ENCODE data around the gene DPM3. TPM values are rescaled to one million over a fixed set of nuclear protein-coding genes. Genes with fewer than 3 reads are reported as not detected.

Gene DPM3
- total and polyA plus RNA-seq, 2 of the 13 experiments (the other 11 are each of a cell fraction or from before 2014, with no cell fraction given) = 23.2 to 53.4 TPM

DNA sequence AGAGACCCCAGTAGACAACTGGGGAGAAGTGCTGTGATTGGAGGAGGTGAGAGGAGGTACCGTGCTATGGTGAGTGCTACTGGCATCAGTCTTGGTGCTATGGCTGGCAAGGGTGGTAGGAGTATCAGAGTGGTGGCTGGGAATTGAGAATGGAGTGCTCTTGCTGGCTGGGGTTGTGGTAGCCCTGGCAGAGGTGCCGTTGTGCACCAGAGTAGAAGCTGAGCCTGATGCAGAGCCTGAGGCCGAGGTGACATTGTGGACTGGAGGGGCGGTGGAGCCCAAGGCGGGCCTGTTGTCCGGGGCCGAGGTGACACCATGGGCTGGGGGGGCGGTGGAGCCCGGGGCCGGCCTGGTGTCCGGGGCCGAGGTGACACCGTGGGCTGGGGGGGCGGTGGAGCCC lies 47.9 kb upstream of the DPM3 start:
- TF ChIP-seq SP1 (IDR thresholded peaks at IDR 0.05) (no peak), SP1 (CRISPR knock-in tag; IDR thresholded peaks at IDR 0.05) (no peak), TSC22D2 (CRISPR knock-in tag; IDR thresholded peaks at IDR 0.05; ENCODE audit: borderline replicate concordance) (no peak), SALL2 (CRISPR knock-in tag; IDR thresholded peaks at IDR 0.05) (no peak), ZNF512 (CRISPR knock-in tag; IDR thresholded peaks at IDR 0.05) (no peak), ZNF605 (CRISPR knock-in tag; IDR thresholded peaks at IDR 0.05) (no peak), ZNF879 (CRISPR knock-in tag; IDR thresholded peaks at IDR 0.05) (no peak), MEIS2 (CRISPR knock-in tag; IDR thresholded peaks at IDR 0.05) (no peak), ZFY (CRISPR knock-in tag; IDR thresholded peaks at IDR 0.05) (no peak), ATF7 (IDR thresholded peaks at IDR 0.05) (no peak), ATF7 (CRISPR knock-in tag; IDR thresholded peaks at IDR 0.05) (no peak), RXRA (CRISPR knock-in tag; IDR thresholded peaks at IDR 0.05) (no peak), FLYWCH1 (CRISPR knock-in tag; IDR thresholded peaks at IDR 0.05) (no peak), ZBED4 (CRISPR knock-in tag; IDR thresholded peaks at IDR 0.05; ENCODE audit: borderline replicate concordance) (no peak), ADNP (CRISPR knock-in tag; IDR thresholded peaks at IDR 0.05) (no peak), SP5 (CRISPR knock-in tag; IDR thresholded peaks at IDR 0.05; ENCODE audit: borderline replicate concordance, low read depth) (no peak), HDAC1 (CRISPR knock-in tag; IDR thresholded peaks at IDR 0.05) (no peak), ZNF234 (CRISPR knock-in tag; conservative IDR thresholded peaks at IDR 0.05) (no peak), MAF1 (CRISPR knock-in tag; IDR thresholded peaks at IDR 0.05; ENCODE audit: borderline replicate concordance) (no peak), DRAP1 (CRISPR knock-in tag; IDR thresholded peaks at IDR 0.05) (no peak), XBP1 (CRISPR knock-in tag; IDR thresholded peaks at IDR 0.05) (no peak)
- TF ChIP-seq, protein P1, sequence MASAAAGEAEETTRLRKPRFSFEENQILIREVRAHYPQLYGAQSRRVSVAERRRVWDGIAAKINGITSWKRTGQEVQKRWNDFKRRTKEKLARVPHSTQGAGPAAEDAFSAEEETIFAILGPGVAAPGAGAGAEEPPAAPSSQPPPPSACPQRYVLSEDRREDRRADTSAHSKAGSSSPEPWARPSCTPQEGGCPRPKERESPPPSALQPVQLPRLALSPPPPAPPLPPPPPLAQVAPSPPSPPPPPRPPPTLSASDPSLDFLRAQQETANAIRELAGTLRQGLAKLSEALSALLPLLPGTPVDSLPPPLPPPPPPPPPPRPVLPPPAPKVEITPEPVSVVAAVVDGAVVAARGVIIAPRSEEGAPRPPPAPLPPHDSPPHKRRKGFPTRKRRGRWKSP (CRISPR knock-in tag; IDR thresholded peaks at IDR 0.05) = no peak
- FAIRE-seq = no peak

More for the DNA sequence above, 47.9 kb upstream of the DPM3 start:
- WGBS (ENCODE audit: low lambda C conversion rate) = 51% methylated on average over 7 of the region's 14 CpGs
- DNase-seq (ENCODE audit: low spot score) = no peak
- Histone ChIP-seq H3K9ac (ENCODE audit: insufficient read depth, low read depth, low read length) (no peak overlapping the region), H4K20me1 (ENCODE audit: insufficient read depth, low read length) (no peaks in the 10 kb centered on the region), H3K4me2 (ENCODE audit: low read depth, low read length) (no peak overlapping the region), H3K9me3 (ENCODE audit: low read length) (no peaks in the 10 kb centered on the region), H3K79me2 (ENCODE audit: insufficient read depth, low read length) (no peaks in the 10 kb centered on the region), H3K27me3 (ENCODE audit: control insufficient read depth in 1 of 2, insufficient read depth in 2 of 2, low read length in 2 of 2) (peaks cover 6 to 60% of the 10 kb centered on the region in 2 experiments; a peak in 4 of 5 replicates), H3K36me3 (replicated peaks in 1 of 2; ENCODE audit: control insufficient read depth in 1 of 2, insufficient read depth in 2 of 2, low read length in 2 of 2) (no peaks in the 10 kb centered on the region), H3K27ac (ENCODE audit: extremely low read length, insufficient read depth, low read length) (no peak overlapping the region), H3K4me3 (replicated peaks in 1 of 3; ENCODE audit: insufficient read depth in 1 of 3, low read depth in 2 of 3, low read length in 3 of 3) (no peak overlapping the region), H3K4me1 (ENCODE audit: insufficient read depth, low read length) (peaks cover 18% of the 10 kb centered on the region; the same call in 1 of the 2 replicates), H2AFZ (ENCODE audit: low read length) (no peak overlapping the region)
- no peak for ATAC-seq
- BruUV-seq (replicated peaks) = no TSS peak
- CTCF ChIA-PET (ENCODE audit: low intra/inter-chr PET ratio, low total read pairs) = no interaction called here
- POLR2A ChIA-PET = no interaction called here
- in situ Hi-C loops (cut with HindIII; ENCODE audit: extremely low pct_ligation_motif_present, low pct_unique_long_range_greater_than_20kb) (no loop called here), intact Hi-C loops (cut with micrococcal nuclease; ENCODE audit: unreplicated experiment) (no loop called here)
